Hepatocyte (in vitro differentiated cells): ENCODE measurements around the gene LLGL2. TPM values are rescaled to one million over a fixed set of nuclear protein-coding genes. Genes with fewer than 3 reads are reported as not detected.

Experiments used
- DNase-seq: peaks from one replicate; pipeline ENCODE4 v3.0.0-alpha.2; 2016; ENCODE audit warnings: low spot score
- H2AFZ ChIP-seq: fragments of 200-600 bp; sonication (generic); 2 replicates; pipeline ENCODE4 v1.6.0; 2016; ENCODE audit warnings: antibody characterized with exemption, mild to moderate bottlenecking
- H3K27ac ChIP-seq: fragments of 200-600 bp; sonication (generic); 2 replicates; pipeline ENCODE4 v1.5.1; 2016; ENCODE audit warnings: mild to moderate bottlenecking
- H3K27me3 ChIP-seq: fragments of 200-600 bp; sonication (generic); 2 replicates; pipeline ENCODE4 v1.6.1; 2016
- H3K36me3 ChIP-seq: fragments of 200-600 bp; sonication (generic); replicated peaks from 2 replicates; pipeline ENCODE4 v1.5.1; 2016; ENCODE audit warnings: low read depth; ENCODE audit not compliant: insufficient read depth
- H3K4me1 ChIP-seq: fragments of 200-600 bp; sonication (generic); 2 replicates; pipeline ENCODE4 v1.5.1; 2016; ENCODE audit warnings: mild to moderate bottlenecking, moderate library complexity; ENCODE audit not compliant: insufficient read depth
- H3K4me2 ChIP-seq: fragments of 200-600 bp; sonication (generic); 2 replicates; pipeline ENCODE4 v1.6.0; 2016
- H3K4me3 ChIP-seq: fragments of 200-600 bp; sonication (generic); 2 replicates; pipeline ENCODE4 v1.5.1; 2016; ENCODE audit warnings: mild to moderate bottlenecking
- H3K79me2 ChIP-seq: fragments of 200-600 bp; sonication (generic); 2 replicates; pipeline ENCODE4 v1.6.0; 2017; ENCODE audit warnings: mild to moderate bottlenecking
- H3K9me2 ChIP-seq: fragments of 200-600 bp; sonication (generic); replicated peaks from 2 replicates; pipeline ENCODE4 v1.6.0; 2017; ENCODE audit warnings: mild to moderate bottlenecking; ENCODE audit not compliant: insufficient read depth
- H3K9me3 ChIP-seq: fragments of 200-600 bp; sonication (generic); 2 replicates; pipeline ENCODE4 v1.5.1; 2016; ENCODE audit warnings: low read depth, mild to moderate bottlenecking
- H4K20me1 ChIP-seq: fragments of 200-600 bp; sonication (generic); 2 replicates; pipeline ENCODE4 v1.6.0; 2016; ENCODE audit warnings: mild to moderate bottlenecking; ENCODE audit not compliant: insufficient read depth, poor library complexity, severe bottlenecking
- EZH2 ChIP-seq: fragments of 200-600 bp; sonication (generic); IDR thresholded peaks from 2 replicates; pipeline ENCODE4 v1.6.1; 2016; ENCODE audit warnings: antibody characterized with exemption, mild to moderate bottlenecking, borderline replicate concordance
- EZH2phosphoT487 ChIP-seq: fragments of 200-600 bp; sonication (generic); IDR thresholded peaks from one replicate; pipeline ENCODE4 v1.6.1; 2018; ENCODE audit warnings: antibody characterized with exemption, mild to moderate bottlenecking, low read depth, moderate library complexity; ENCODE audit not compliant: unreplicated experiment, severe bottlenecking
- WGBS: methylation state at CpG from one replicate; pipeline ENCODE4 v1.1.6; 2016; ENCODE audit warnings: low lambda C conversion rate; ENCODE audit errors: missing lambda C conversion rate; 5-methylcytosine and 5-hydroxymethylcytosine counted together
- polyA plus RNA-seq: library from polyadenylated mRNA; unstranded; fragments of >200 nt; fragmentation: Nextera tagmentation; extraction: Ambion mirVana; gene quantifications from 2 replicates; pipeline ENCODE4 v1.2.1, GENCODE V29; 2016
- total RNA-seq: library from RNA; depleted of rRNA; stranded (reverse); fragments of >200 nt; gene quantifications from 2 replicates; pipeline ENCODE4 v1.2.3, GENCODE V29; 2014
- TF ChIP-seq, protein P1 (sequence below): fragments of 200-600 bp; sonication (generic); IDR thresholded peaks from 2 replicates; pipeline ENCODE4 v1.5.1; 2016; ENCODE audit warnings: antibody characterized with exemption, mild to moderate bottlenecking; ENCODE audit not compliant: poor library complexity

The LLGL2 gene
- total and polyA plus RNA-seq, 2 experiments from 2014 or later: 81.8 to 154 TPM

DNA sequence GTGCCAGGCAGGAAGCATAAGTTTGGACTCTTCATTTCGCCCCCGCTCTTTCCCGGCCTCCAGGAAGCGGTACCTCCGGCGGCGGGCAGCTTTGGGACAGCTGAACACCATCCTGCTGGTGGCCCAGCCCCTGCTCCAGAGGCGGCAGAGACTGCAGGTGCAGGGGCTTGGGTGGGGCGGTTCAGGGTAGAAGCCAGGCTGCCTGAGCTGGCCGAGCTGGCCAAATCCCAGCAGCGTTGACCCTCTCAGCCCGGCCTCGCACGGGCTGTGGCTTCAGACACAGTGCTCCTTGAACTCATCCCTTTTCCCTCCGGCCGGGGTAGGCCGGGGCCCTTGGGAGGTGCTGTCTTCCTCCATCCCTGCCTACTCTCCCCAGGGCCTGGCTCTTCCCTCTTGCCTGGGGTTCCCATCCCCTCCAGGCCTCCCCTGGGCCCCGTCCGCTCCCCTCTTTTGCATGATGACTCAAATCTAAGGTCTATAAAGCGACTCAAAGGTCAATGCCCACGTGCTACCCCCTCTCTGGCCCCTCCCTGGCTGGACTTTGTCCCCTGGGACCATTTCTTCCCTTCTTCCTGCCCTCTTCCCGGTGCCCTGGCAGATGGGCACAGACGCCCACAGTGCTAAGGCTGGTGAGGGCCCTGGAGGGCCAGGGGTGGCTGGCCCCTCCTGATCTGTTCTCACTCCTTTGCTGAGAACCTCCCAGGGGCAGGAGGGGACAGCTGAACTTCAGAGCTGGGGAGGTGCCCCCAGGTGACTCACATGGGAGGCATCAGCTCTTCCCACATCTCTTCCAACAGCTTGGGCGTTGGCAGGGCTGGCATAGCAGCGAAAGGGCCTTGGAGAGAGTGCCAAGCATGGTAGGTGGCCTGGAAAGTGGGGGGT is 84.8 kb downstream of the LLGL2 start:
- Histone ChIP-seq H3K27ac (peak overlapping the region; percentile 96), H3K4me3 (no peak overlapping the region), H3K4me2 (peak overlapping the region; percentile 73), H3K9me2 (no peaks in the 10 kb centered on the region), H2AFZ (no peak overlapping the region), H3K27me3 (no peaks in the 10 kb centered on the region), H3K4me1 (peaks cover 13% of the 10 kb centered on the region), H3K79me2 (peaks cover 5% of the 10 kb centered on the region), H3K36me3 (no peaks in the 10 kb centered on the region), H3K9me3 (no peaks in the 10 kb centered on the region), H4K20me1 (no peaks in the 10 kb centered on the region)
- WGBS: 78% methylated on average over 22 of the region's 25 CpGs
- no peak for TF ChIP-seq EZH2phosphoT487
- TF ChIP-seq, protein P1, sequence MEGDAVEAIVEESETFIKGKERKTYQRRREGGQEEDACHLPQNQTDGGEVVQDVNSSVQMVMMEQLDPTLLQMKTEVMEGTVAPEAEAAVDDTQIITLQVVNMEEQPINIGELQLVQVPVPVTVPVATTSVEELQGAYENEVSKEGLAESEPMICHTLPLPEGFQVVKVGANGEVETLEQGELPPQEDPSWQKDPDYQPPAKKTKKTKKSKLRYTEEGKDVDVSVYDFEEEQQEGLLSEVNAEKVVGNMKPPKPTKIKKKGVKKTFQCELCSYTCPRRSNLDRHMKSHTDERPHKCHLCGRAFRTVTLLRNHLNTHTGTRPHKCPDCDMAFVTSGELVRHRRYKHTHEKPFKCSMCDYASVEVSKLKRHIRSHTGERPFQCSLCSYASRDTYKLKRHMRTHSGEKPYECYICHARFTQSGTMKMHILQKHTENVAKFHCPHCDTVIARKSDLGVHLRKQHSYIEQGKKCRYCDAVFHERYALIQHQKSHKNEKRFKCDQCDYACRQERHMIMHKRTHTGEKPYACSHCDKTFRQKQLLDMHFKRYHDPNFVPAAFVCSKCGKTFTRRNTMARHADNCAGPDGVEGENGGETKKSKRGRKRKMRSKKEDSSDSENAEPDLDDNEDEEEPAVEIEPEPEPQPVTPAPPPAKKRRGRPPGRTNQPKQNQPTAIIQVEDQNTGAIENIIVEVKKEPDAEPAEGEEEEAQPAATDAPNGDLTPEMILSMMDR: no peak
- DNase-seq: peak; percentile 83

DNA sequence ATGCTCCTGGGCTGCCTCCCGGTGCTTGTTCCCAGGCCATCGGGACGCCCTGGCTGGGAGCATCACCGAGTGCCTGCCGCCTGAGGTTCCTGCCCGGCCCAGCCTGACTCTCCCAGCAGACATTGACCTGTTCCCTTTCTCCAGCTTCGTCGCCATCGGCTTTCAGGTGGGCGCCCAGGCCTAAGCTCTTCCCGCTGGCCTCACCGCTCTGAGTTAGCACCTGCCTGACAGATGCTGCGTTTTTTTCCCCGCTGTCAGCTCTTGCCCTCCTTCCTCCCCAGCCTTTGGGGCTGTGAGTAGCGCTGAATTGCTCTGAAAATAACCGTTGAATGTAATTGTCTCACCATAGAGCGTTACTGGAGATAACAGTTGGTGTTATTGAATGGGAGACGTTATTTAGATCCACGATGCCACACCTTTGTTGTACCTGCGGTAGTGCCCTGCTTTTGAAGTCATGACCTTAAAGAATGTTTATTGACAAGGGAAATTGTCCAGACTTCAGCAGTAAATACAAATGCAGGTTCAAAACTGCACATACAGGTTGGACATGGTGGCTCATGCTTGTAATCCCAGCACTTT is 86.4 kb downstream of the LLGL2 start:
- peak overlapping the region; percentile 73 for H3K4me2 ChIP-seq
- H3K27me3 ChIP-seq: no peaks in the 10 kb centered on the region
- peaks cover 5% of the 10 kb centered on the region for H3K79me2 ChIP-seq
- WGBS: 66% methylated on average over 20 of the region's 20 CpGs
- H3K4me3 ChIP-seq: no peak overlapping the region
- peaks cover 13% of the 10 kb centered on the region for H3K4me1 ChIP-seq
- H3K9me3 ChIP-seq: no peaks in the 10 kb centered on the region
- peak overlapping the region; percentile 96 for H3K27ac ChIP-seq
- DNase-seq: no peak
- H2AFZ ChIP-seq: no peak overlapping the region
- TF ChIP-seq EZH2phosphoT487 (no peak), EZH2 (no peak)
- TF ChIP-seq, protein P1: no peak
- no peaks in the 10 kb centered on the region for H3K9me2 ChIP-seq
- H3K36me3 ChIP-seq: no peaks in the 10 kb centered on the region
- H4K20me1 ChIP-seq: no peaks in the 10 kb centered on the region

DNA sequence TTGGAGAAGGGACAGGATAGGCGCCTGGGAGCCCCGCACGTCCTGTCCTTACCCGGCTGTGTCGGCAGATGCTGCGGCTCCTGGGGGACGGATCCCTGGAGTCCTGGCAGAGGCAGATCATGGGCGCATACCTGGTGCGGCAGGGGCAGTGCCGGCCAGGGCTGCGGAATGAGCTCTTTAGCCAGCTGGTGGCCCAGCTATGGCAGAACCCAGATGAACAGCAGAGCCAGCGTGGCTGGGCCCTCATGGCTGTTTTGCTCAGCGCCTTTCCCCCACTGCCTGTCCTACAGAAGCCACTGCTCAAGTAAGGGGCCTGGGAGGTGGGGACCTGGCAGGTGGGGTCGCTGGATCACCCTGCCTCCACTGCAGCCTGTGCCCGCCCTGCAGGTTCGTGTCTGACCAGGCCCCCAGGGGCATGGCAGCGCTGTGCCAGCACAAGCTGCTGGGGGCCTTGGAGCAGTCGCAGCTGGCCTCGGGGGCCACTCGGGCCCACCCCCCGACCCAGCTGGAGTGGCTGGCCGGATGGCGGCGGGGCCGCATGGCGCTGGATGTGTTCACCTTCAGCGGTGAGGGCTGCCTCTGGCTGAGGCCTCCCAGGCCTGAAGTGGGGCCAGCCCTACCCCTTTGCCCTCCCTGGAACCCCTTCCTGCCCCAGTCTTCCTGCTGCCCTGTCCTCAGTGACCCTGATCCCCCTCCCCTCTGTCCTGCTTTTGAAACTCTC is 87.6 kb downstream of the LLGL2 start:
- no peaks in the 10 kb centered on the region for H3K27me3 ChIP-seq
- TF ChIP-seq EZH2phosphoT487 (no peak), EZH2 (no peak)
- TF ChIP-seq, protein P1: no peak
- H3K9me3 ChIP-seq: no peaks in the 10 kb centered on the region
- peaks cover 5% of the 10 kb centered on the region for H3K79me2 ChIP-seq
- no peaks in the 10 kb centered on the region for H3K36me3 ChIP-seq
- no peak for DNase-seq
- WGBS: 89% methylated on average over 27 of the region's 27 CpGs
- H3K4me3 ChIP-seq: no peak overlapping the region
- no peak overlapping the region for H3K4me2 ChIP-seq
- no peaks in the 10 kb centered on the region for H3K9me2 ChIP-seq
- H4K20me1 ChIP-seq: no peaks in the 10 kb centered on the region
- peaks cover 13% of the 10 kb centered on the region for H3K4me1 ChIP-seq
- H3K27ac ChIP-seq: no peak overlapping the region
- H2AFZ ChIP-seq: no peak overlapping the region
